GM12878 (cell line): ENCODE data around the gene ACSM6. TPM values are rescaled to one million over a fixed set of nuclear protein-coding genes. Genes with fewer than 3 reads are reported as not detected.

Source experiments
- ATAC-seq: fragments of 200-7000 bp; cut with Tn5 transposase; 3 replicates; pipeline ENCODE4 v1.9.1; 2020; ENCODE audit warnings: mild to moderate bottlenecking, moderate library complexity
- BruUV-seq: library from RNA; stranded (reverse); fragments of 400-500 nt; replicated peaks from 2 replicates; lab custom pipeline; 2021; lab: Mats Ljungman, UMichigan
- CTCF ChIA-PET: fragments of 300-600 bp; sonication (Branson Sonifier 250); formaldehyde crosslinking; extraction: SDS; loops from one replicate; lab custom pipeline; 2021; ENCODE audit warnings: inconsistent platforms; lab: Yijun Ruan, JAX
- POLR2A ChIA-PET: fragments of 350-600 bp; formaldehyde crosslinking; extraction: SDS; loops from one replicate; lab custom pipeline; 2021; ENCODE audit warnings: inconsistent platforms; lab: Charles Lee
- RAD21 ChIA-PET: fragments of 300-600 bp; sonication (Branson Sonifier 250); formaldehyde crosslinking; loops from one replicate; lab custom pipeline; 2023; ENCODE audit warnings: antibody characterized with exemption; ENCODE audit not compliant: unreplicated experiment; lab: Charles Lee
- SMC1A ChIA-PET: fragments of 300-600 bp; sonication (Branson Sonifier 250); formaldehyde crosslinking; loops from one replicate; lab custom pipeline; 2023; ENCODE audit not compliant: unreplicated experiment, uncharacterized antibody; lab: Charles Lee
- DNase-seq: peaks from one replicate; pipeline ENCODE4 v3.0.0-alpha.2; 2011; ENCODE audit warnings: low read depth, low spot score
- FAIRE-seq: peaks from 3 replicates; lab custom pipeline; 2011; peaks lifted over from hg19 to GRCh38; lab: Jason Lieb, UNC
- H2AFZ ChIP-seq: 2 replicates; pipeline ENCODE4 v1.6.0; 2011; ENCODE audit warnings: low read depth, low read length, control low read depth; ENCODE audit not compliant: control insufficient read depth
- H3K27ac ChIP-seq: 2 replicates; pipeline ENCODE4 v1.5.1; 2011; ENCODE audit warnings: control low read depth; ENCODE audit not compliant: control insufficient read depth, insufficient read depth
- H3K27me3 ChIP-seq, 2 experiments: replicated peaks in 1 of 2; 2 replicates each; pipeline versions ENCODE4 v1.6.0 to v1.6.1; 2011; ENCODE audit warnings: low read length in 1 of 2; ENCODE audit not compliant: control insufficient read depth in 2 of 2, insufficient read depth in 2 of 2
- H3K36me3 ChIP-seq, 2 experiments: 2 replicates each; pipeline ENCODE4 v1.5.1; 2011; ENCODE audit warnings: low read length in 1 of 2; ENCODE audit not compliant: control insufficient read depth in 2 of 2, insufficient read depth in 2 of 2
- H3K4me1 ChIP-seq: 2 replicates; pipeline ENCODE4 v1.6.1; 2011; ENCODE audit warnings: mild to moderate bottlenecking, low read length, moderate library complexity, mixed read lengths; ENCODE audit not compliant: control insufficient read depth, insufficient read depth
- H3K4me2 ChIP-seq: 2 replicates; pipeline ENCODE4 v1.6.0; 2011; ENCODE audit warnings: control low read depth; ENCODE audit not compliant: control insufficient read depth, insufficient read depth
- H3K4me3 ChIP-seq: fragments of 200-600 bp; sonication (generic); 2 replicates; pipeline ENCODE4 v1.5.1; 2016
- H3K79me2 ChIP-seq: 2 replicates; pipeline ENCODE4 v1.6.0; 2011; ENCODE audit warnings: low read length; ENCODE audit not compliant: control insufficient read depth, insufficient read depth
- H3K9ac ChIP-seq: 2 replicates; pipeline ENCODE4 v1.8.0; 2011; ENCODE audit warnings: low read length, control low read depth, mixed read lengths; ENCODE audit not compliant: control insufficient read depth, insufficient read depth
- H3K9me3 ChIP-seq: replicated peaks from 3 replicates; pipeline ENCODE4 v1.5.1; 2011; ENCODE audit warnings: mild to moderate bottlenecking, low read length; ENCODE audit not compliant: control insufficient read depth, insufficient read depth
- H4K20me1 ChIP-seq: 2 replicates; pipeline ENCODE4 v1.6.0; 2011; ENCODE audit not compliant: control insufficient read depth, insufficient read depth
- ASH2L ChIP-seq: fragments of 300-600, 200-600 bp; sonication (generic); IDR thresholded peaks from 2 replicates; pipeline ENCODE4 v1.6.1; 2017; ENCODE audit warnings: low read depth, mild to moderate bottlenecking, borderline replicate concordance
- CEBPB ChIP-seq, 2 experiments: fragments of 150-350 bp in 1 of 2; IDR thresholded peaks; 2 replicates each; pipeline ENCODE4 v1.6.1; 2012 to 2014; ENCODE audit warnings: low read depth in 2 of 2, low read length in 2 of 2, borderline replicate concordance in 1 of 2, inconsistent platforms in 1 of 2
- HDGF ChIP-seq: fragments of 450-650 bp; IDR thresholded peaks from 2 replicates; pipeline ENCODE4 v1.6.1; 2016; ENCODE audit warnings: antibody characterized with exemption
- IRF3 ChIP-seq: fragments of 450-650 bp; IDR thresholded peaks from 2 replicates; pipeline ENCODE4 v1.6.1; 2014; ENCODE audit warnings: mild to moderate bottlenecking
- MEF2A ChIP-seq: IDR thresholded peaks from 2 replicates; pipeline ENCODE4 v1.6.1; 2011; ENCODE audit warnings: low read depth, mild to moderate bottlenecking, low read length, moderate library complexity; ENCODE audit not compliant: insufficient read depth
- NBN ChIP-seq: fragments of 450-650 bp; IDR thresholded peaks from 2 replicates; pipeline ENCODE4 v1.6.1; 2016
- NFIC ChIP-seq: IDR thresholded peaks from 2 replicates; pipeline ENCODE4 v1.6.1; 2012; ENCODE audit warnings: low read depth, mild to moderate bottlenecking, inconsistent platforms, low read length, moderate library complexity
- NR2C1 ChIP-seq: fragments of 450-650 bp; IDR thresholded peaks from 2 replicates; pipeline ENCODE4 v1.6.1; 2017; ENCODE audit warnings: antibody characterized with exemption, mild to moderate bottlenecking, moderate library complexity
- SMARCA5 ChIP-seq: fragments of 450-650 bp; IDR thresholded peaks from 2 replicates; pipeline ENCODE4 v1.6.1; 2017; ENCODE audit warnings: mild to moderate bottlenecking
- SREBF1 ChIP-seq: IDR thresholded peaks from 2 replicates; pipeline ENCODE4 v1.6.1; 2012; ENCODE audit warnings: mild to moderate bottlenecking, low read length
- ZBED1 ChIP-seq: IDR thresholded peaks from 2 replicates; pipeline ENCODE4 v1.6.1; 2016; ENCODE audit warnings: borderline replicate concordance
- WGBS: methylation state at CpG from one replicate; pipeline ENCODE4 v1.1.6; 2016; ENCODE audit warnings: low lambda C conversion rate; ENCODE audit not compliant: insufficient replicate concordance, insufficient coverage; ENCODE audit errors: missing lambda C conversion rate; 5-methylcytosine and 5-hydroxymethylcytosine counted together
- in situ Hi-C: fragments of 300-500 bp; cut with MboI; formaldehyde crosslinking; loops from 9 replicates; pipeline ENCODE4 v1.14.3; 2018; ENCODE audit warnings: mixed read lengths
- intact Hi-C: fragments of 100-400 bp; cut with micrococcal nuclease; formaldehyde crosslinking; loops from one replicate; pipeline ENCODE4 v1.14.2; 2022; ENCODE audit not compliant: unreplicated experiment
- polyA plus RNA-seq, 11 experiments: library from polyadenylated mRNA; depleted of rRNA in 4 of 11; unstranded in 6 of 11; stranded (reverse) in 5 of 11; fragments of >200 nt; fragmentation: Nextera tagmentation in 4 of 11; fragmentation: Illumina TruSeq in 1 of 11; extraction: Ambion mirVana in 4 of 11; extraction: Trizol in 1 of 11; gene quantifications; 1 replicate in 1 of 11; 2 replicates in 10 of 11; pipeline versions ENCODE4 v1.2.1 to v1.2.3, GENCODE V29; 2011 to 2016; ENCODE audit warnings: inconsistent platforms in 2 of 11, missing spikeins in 2 of 11, low read depth in 1 of 11
- total RNA-seq, 4 experiments: library from RNA; depleted of rRNA in 3 of 4; stranded (reverse); fragments of >200 nt in 3 of 4; fragmentation: Illumina TruSeq in 1 of 4; extraction: Trizol in 1 of 4; gene quantifications; 2 replicates each; pipeline versions ENCODE4 v1.2.1 to v1.2.3, GENCODE V29; 2013 to 2021
- TF ChIP-seq, protein P1 (sequence below): fragments of 450-650 bp; IDR thresholded peaks from 2 replicates; pipeline ENCODE4 v1.6.1; 2016; ENCODE audit warnings: mild to moderate bottlenecking
- TF ChIP-seq, protein P2 (sequence below): fragments of 450-650 bp; formaldehyde crosslinking; IDR thresholded peaks from 2 replicates; pipeline ENCODE4 v1.4.0; 2020; ENCODE audit warnings: mild to moderate bottlenecking, moderate library complexity
- TF ChIP-seq, protein P3 (sequence below): fragments of 450-650 bp; formaldehyde crosslinking; IDR thresholded peaks from 2 replicates; pipeline ENCODE4 v1.4.0; 2022; ENCODE audit warnings: mild to moderate bottlenecking, moderate library complexity

ACSM6 gene
- total and polyA plus RNA-seq, 10 of the 15 experiments (the other 5 are each of a cell fraction or from before 2014, with no cell fraction given), result 0.06 to 0.21 (median 0.20) TPM; not detected in 7

DNA sequence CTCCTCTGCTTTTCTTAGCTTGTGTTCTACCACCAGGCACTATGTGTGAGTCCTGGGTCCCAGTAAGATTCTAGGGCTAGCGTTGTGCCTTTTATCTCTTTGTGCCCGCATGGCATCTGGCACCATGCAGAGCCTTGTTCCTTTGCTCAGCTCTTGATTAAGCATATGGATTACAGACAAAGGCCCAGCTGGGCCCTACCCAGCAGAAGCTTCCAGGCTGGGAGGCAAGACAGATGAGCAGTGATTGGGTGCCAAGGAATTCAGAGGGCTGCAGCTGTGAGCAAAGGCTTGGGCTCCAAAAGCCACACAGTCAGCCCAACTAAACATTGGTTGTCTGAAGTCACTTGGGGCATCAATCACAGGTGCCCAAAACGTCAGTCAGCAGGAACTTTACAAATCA is 2.0 kb downstream of the ACSM6 start:
- ChIA-PET CTCF (interaction anchor here (0.6 kb wide), 1 partner anchor 47 kb away, joined by 3 read pairs; no protein-coding TSS in a partner anchor), POLR2A (no interaction called here), SMC1A (no interaction called here), RAD21 (no interaction called here)
- Histone ChIP-seq H3K4me1 (no peaks in the 10 kb centered on the region), H3K4me3 (no peak overlapping the region), H3K9ac (no peak overlapping the region), H3K36me3 (no peaks in the 10 kb centered on the region), H3K79me2 (no peaks in the 10 kb centered on the region), H3K4me2 (no peak overlapping the region), H3K9me3 (no peaks in the 10 kb centered on the region), H3K27me3 (no peaks in the 10 kb centered on the region), H4K20me1 (no peaks in the 10 kb centered on the region), H3K27ac (no peak overlapping the region), H2AFZ (no peak overlapping the region)
- FAIRE-seq (no peak), ATAC-seq (no peak), DNase-seq (no peak)
- intact Hi-C loops (no loop called here), in situ Hi-C loops (no loop called here)
- 62% methylated on average over 3 of the region's 3 CpGs for WGBS
- no TSS peak for BruUV-seq
- TF ChIP-seq HDGF, result no peak
- TF ChIP-seq ASH2L, result no peak
- TF ChIP-seq, protein P1, sequence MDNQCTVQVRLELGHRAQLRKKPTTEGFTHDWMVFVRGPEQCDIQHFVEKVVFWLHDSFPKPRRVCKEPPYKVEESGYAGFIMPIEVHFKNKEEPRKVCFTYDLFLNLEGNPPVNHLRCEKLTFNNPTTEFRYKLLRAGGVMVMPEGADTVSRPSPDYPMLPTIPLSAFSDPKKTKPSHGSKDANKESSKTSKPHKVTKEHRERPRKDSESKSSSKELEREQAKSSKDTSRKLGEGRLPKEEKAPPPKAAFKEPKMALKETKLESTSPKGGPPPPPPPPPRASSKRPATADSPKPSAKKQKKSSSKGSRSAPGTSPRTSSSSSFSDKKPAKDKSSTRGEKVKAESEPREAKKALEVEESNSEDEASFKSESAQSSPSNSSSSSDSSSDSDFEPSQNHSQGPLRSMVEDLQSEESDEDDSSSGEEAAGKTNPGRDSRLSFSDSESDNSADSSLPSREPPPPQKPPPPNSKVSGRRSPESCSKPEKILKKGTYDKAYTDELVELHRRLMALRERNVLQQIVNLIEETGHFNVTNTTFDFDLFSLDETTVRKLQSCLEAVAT, result no peak
- TF ChIP-seq, protein P2, sequence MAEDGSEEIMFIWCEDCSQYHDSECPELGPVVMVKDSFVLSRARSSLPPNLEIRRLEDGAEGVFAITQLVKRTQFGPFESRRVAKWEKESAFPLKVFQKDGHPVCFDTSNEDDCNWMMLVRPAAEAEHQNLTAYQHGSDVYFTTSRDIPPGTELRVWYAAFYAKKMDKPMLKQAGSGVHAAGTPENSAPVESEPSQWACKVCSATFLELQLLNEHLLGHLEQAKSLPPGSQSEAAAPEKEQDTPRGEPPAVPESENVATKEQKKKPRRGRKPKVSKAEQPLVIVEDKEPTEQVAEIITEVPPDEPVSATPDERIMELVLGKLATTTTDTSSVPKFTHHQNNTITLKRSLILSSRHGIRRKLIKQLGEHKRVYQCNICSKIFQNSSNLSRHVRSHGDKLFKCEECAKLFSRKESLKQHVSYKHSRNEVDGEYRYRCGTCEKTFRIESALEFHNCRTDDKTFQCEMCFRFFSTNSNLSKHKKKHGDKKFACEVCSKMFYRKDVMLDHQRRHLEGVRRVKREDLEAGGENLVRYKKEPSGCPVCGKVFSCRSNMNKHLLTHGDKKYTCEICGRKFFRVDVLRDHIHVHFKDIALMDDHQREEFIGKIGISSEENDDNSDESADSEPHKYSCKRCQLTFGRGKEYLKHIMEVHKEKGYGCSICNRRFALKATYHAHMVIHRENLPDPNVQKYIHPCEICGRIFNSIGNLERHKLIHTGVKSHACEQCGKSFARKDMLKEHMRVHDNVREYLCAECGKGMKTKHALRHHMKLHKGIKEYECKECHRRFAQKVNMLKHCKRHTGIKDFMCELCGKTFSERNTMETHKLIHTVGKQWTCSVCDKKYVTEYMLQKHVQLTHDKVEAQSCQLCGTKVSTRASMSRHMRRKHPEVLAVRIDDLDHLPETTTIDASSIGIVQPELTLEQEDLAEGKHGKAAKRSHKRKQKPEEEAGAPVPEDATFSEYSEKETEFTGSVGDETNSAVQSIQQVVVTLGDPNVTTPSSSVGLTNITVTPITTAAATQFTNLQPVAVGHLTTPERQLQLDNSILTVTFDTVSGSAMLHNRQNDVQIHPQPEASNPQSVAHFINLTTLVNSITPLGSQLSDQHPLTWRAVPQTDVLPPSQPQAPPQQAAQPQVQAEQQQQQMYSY (CRISPR knock-in tag), result no peak
- TF ChIP-seq SREBF1, result no peak
- TF ChIP-seq, protein P3, sequence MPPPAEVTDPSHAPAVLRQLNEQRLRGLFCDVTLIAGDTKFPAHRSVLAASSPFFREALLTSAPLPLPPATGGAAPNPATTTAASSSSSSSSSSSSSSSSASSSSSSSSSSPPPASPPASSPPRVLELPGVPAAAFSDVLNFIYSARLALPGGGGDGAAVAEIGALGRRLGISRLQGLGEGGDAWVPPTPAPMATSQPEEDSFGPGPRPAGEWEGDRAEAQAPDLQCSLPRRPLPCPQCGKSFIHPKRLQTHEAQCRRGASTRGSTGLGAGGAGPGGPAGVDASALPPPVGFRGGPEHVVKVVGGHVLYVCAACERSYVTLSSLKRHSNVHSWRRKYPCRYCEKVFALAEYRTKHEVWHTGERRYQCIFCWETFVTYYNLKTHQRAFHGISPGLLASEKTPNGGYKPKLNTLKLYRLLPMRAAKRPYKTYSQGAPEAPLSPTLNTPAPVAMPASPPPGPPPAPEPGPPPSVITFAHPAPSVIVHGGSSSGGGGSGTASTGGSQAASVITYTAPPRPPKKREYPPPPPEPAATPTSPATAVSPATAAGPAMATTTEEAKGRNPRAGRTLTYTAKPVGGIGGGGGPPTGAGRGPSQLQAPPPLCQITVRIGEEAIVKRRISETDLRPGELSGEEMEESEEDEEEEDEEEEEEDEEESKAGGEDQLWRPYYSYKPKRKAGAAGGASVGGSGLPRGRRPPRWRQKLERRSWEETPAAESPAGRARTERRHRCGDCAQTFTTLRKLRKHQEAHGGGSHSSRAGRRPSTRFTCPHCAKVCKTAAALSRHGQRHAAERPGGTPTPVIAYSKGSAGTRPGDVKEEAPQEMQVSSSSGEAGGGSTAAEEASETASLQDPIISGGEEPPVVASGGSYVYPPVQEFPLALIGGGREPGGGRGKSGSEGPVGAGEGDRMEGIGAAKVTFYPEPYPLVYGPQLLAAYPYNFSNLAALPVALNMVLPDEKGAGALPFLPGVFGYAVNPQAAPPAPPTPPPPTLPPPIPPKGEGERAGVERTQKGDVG, result no peak
- TF ChIP-seq ZBED1, result no peak
- TF ChIP-seq MEF2A, result no peak
- TF ChIP-seq NFIC, result no peak
- no peak for TF ChIP-seq CEBPB (IDR thresholded peaks at IDR 0.05; ENCODE audit: borderline replicate concordance in 1 of 2, low read depth in 2 of 2, low read length in 2 of 2)
- no peak for TF ChIP-seq NBN
- no peak for TF ChIP-seq SMARCA5
- TF ChIP-seq IRF3, result no peak
- TF ChIP-seq NR2C1, result no peak
